K562 (cell line): Measurements from ENCODE around the gene CKS2. TPM values are rescaled to one million over a fixed set of nuclear protein-coding genes. Genes with fewer than 3 reads are reported as not detected.
A peak's percentile ranks its signal among the peaks of the same experiment; 100 is the strongest.

Experiments used
- NFRKB ChIP-seq: fragments of 450-650 bp; IDR thresholded peaks from 2 replicates; pipeline ENCODE4 v1.6.1; 2016; ENCODE audit warnings: low read depth
- SMC3 ChIP-seq: conservative IDR thresholded peaks from 2 replicates; pipeline ENCODE4 v1.6.1; 2011; ENCODE audit warnings: low read depth, low read length, improper control_type of control experiment; ENCODE audit not compliant: insufficient read depth
- polyA plus RNA-seq, 8 experiments: library from polyadenylated mRNA; depleted of rRNA in 4 of 8; stranded (reverse) in 5 of 8; unstranded in 3 of 8; fragments of >200 nt; fragmentation: Nextera tagmentation in 2 of 8; fragmentation: Illumina TruSeq in 1 of 8; extraction: Ambion mirVana in 2 of 8; extraction: Trizol in 1 of 8; gene quantifications; 2 replicates each; pipeline versions ENCODE4 v1.2.1 to v1.2.3, GENCODE V29; 2011 to 2014; ENCODE audit warnings: inconsistent platforms in 1 of 8, missing spikeins in 1 of 8
- total RNA-seq, 7 experiments: library from RNA; depleted of rRNA in 6 of 7; stranded (reverse); fragments of >200 nt in 6 of 7; fragmentation: Illumina TruSeq in 2 of 7; extraction: Trizol in 2 of 7; gene quantifications; 2 replicates each; pipeline versions ENCODE4 v1.2.1 to v1.2.3, GENCODE V29; 2011 to 2021; ENCODE audit warnings: low replicate concordance in 1 of 7
- TF ChIP-seq, protein P1 (sequence below), 2 experiments: fragments of 450-650 bp; formaldehyde crosslinking in 1 of 2; IDR thresholded peaks; 2 replicates each; pipeline versions ENCODE4 v1.4.0 to v1.6.1; 2014 to 2020; ENCODE audit warnings: mild to moderate bottlenecking in 2 of 2, borderline replicate concordance in 1 of 2, low read depth in 1 of 2

CKS2 gene
- total and polyA plus RNA-seq, 9 of the 15 experiments (the other 6 are each of a cell fraction or from before 2014, with no cell fraction given) = 123 to 941 (median 321) TPM

DNA sequence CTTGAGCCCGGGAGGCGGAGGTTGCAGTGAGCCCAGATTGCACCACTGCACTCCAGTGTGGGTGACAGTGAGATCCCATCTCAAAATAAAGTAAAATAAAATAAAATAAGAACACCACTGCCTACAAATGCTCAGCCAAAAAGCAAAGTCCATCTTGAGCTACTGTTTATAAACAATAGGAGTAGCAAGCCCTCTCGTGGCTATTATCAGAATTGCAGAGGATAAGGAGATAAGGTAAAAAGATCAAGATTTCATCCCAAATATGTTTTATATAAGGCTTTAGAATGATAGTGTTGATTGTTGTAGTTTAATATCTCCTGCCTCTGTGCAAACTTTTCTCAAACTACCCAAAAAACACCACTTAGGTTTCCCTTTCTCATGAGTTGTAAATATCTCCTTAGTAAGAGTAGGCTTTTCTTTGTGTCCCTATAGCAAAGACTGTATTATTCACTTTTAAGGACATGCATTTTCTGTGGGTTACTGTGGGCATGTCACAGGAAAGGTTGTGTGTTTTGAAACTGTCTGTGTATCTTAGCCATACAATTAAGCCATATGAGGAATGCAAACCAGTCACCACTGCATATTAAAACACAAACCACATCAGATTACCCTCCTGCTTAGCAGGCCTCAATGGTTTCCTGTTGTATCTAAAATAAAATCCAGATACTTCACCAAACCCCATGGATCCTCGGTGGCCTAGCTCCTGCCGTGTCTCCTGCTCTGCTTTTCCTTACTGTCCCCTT lies 31.8 kb upstream of the CKS2 start (continued):
- TF ChIP-seq, protein P1, sequence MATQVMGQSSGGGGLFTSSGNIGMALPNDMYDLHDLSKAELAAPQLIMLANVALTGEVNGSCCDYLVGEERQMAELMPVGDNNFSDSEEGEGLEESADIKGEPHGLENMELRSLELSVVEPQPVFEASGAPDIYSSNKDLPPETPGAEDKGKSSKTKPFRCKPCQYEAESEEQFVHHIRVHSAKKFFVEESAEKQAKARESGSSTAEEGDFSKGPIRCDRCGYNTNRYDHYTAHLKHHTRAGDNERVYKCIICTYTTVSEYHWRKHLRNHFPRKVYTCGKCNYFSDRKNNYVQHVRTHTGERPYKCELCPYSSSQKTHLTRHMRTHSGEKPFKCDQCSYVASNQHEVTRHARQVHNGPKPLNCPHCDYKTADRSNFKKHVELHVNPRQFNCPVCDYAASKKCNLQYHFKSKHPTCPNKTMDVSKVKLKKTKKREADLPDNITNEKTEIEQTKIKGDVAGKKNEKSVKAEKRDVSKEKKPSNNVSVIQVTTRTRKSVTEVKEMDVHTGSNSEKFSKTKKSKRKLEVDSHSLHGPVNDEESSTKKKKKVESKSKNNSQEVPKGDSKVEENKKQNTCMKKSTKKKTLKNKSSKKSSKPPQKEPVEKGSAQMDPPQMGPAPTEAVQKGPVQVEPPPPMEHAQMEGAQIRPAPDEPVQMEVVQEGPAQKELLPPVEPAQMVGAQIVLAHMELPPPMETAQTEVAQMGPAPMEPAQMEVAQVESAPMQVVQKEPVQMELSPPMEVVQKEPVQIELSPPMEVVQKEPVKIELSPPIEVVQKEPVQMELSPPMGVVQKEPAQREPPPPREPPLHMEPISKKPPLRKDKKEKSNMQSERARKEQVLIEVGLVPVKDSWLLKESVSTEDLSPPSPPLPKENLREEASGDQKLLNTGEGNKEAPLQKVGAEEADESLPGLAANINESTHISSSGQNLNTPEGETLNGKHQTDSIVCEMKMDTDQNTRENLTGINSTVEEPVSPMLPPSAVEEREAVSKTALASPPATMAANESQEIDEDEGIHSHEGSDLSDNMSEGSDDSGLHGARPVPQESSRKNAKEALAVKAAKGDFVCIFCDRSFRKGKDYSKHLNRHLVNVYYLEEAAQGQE (IDR thresholded peaks at IDR 0.05; ENCODE audit: borderline replicate concordance) = peak; percentile 17; the same call in 1 of the 2 replicates
- TF ChIP-seq, protein P1 (CRISPR knock-in tag; IDR thresholded peaks at IDR 0.05; ENCODE audit: low read depth) = no peak
- TF ChIP-seq SMC3 (peak; percentile 31; the same call in 1 of the 2 replicates), NFRKB (no peak)
